GM21717 (cell line): ENCODE measurements around the gene AGAP5.
"Not testable (repeated sequence)": the region's sequence is repeated elsewhere in the genome, so short reads cannot be mapped to it uniquely, and the experiment has no call there.

Experiments used
- ATAC-seq: cut with Tn5 transposase; IDR thresholded peaks from one replicate; pipeline ENCODE4 v1.9.1; 2021; ENCODE audit warnings: mild to moderate bottlenecking, moderate library complexity; ENCODE audit not compliant: unreplicated experiment

AGAP5 gene

DNA sequence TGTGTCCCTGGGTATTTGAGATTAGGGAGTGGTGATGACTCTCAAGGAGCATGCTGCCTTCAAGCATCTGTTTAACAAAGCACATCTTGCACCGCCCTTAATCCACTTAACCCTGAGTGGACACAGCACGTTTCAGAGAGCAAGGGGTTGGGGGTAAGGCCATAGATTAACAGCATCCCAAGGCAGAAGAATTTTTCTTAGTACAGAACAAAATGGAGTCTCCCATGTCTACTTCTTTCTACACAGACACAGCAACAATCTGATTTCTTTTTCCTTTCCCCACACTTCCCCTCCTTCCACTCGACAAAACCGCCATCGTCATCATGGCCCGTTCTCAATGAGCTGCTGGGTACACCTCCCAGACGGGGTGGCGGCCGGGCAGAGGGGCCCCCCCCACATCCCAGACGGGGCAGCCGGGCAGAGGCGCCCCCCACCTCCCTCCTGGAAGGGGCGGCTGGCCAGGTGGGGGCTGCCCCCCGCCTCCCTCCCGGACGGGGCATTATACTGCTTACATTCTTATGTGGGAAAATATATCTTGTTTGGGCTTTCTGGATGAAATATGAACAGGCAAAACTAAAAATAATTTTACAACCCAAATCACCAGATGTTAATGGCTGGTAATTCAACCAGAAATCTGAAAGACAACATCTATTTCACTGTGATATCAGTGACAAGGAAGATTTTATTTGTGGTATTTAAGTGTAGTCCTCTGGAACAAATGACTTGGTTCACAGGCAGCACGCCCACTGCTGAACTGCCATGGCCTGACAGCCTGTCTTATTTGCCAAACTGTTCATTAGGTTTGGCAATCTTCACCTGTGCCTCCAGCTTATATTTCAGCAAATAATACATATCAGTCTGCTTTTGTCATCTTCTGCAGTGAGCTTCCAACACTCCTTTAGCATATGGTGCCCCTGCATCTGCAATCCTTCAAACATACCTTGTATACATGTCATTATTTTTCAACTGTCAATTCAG lies 17.6 kb upstream of the AGAP5 start:
- ATAC-seq = not testable (repeated sequence)

DNA sequence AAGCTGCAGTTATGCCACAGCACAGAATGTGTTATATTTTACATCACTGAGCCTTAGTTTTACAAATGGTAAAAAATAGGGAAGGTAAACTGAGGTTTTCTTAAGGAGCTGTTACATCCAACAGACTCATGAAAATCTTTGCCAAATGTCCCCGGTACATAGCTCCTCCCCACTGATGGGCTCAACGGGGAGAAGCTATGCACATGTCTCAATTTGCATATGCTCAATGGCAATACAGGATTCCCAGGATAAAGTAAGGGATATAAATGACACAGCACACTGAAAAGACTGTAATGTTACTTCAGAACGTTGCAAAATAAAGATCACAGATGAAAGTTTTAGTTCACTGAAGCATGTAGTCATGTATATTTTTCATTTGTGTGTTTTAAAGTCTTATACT lies 16.6 kb upstream of the AGAP5 start:
- not testable (repeated sequence) for ATAC-seq

DNA sequence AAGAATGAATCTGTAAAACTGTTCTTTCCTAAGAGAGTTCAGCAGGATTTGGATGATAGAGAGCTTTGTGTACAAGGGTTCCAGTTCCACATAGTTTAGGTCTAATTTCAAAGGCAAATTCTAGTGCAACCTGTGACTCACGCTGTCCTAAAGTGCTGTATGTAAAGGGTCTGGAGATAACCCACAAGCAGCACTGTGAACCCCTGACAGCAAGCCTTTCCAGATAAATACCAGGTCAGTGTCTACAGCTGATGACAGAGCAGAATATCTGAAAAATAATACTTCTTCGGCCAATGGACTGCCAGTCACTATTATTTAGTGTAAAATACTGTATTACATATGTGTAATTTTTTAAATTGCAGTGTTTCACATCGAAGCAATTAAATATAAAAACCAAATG lies 16.0 kb upstream of the AGAP5 start:
- ATAC-seq = not testable (repeated sequence)

DNA sequence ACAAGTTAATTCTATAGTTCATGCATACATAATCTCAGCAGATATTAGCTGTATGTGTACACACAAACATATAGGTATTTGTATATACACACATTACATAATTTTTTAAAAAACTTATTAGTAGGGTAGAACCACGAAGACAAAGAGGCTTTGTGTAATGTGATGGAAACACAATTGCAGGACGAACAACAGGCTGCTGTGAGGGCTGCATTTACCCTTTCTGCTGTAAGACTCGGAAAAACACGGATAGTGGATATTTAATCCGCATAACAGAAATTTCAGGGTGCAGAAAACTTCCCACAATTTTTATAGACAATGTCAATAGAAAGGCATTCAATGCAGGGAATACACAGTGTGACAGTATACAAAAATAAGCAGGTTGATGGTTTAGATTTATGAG lies 13.8 kb upstream of the AGAP5 start:
- ATAC-seq = not testable (repeated sequence)

DNA sequence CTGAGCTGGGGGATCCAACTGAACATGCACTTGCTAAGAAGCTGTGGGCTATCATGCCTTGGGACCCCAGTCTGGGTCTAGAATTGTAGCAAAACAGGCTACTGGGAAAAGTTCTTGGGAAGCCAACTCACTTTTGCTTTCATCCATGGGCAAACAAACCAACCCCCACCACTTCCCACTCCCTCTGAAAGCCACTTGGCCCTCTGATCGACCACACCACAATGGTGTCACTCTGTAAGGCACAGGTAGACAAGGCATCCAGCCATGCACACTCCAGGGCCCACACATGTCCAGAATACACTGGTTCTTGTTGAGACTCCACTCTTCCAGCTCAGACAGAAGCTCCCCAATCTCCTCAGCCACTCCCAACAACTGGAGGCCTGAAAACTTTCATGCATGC lies 10.2 kb upstream of the AGAP5 start:
- ATAC-seq = not testable (repeated sequence)

DNA sequence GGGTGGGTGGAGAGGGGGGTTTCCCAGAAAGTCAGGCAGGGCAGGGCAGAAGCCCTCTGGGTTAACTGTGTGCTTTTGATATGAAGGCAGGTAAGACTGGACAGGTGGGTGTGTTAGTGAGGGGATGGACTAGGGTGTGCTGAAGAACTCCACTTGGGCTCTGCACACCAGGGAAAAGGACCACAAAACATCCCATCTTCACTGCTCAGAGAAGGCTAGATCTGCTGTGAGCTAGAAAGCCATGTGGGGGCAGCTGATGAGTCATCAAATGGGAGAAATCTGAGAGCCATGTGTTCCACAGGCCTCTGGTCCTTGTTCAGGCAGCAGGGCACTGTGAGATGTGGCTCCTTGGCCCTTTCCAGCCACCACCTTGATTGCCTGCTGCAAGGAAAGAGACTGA lies 9.7 kb upstream of the AGAP5 start:
- not testable (repeated sequence) for ATAC-seq

DNA sequence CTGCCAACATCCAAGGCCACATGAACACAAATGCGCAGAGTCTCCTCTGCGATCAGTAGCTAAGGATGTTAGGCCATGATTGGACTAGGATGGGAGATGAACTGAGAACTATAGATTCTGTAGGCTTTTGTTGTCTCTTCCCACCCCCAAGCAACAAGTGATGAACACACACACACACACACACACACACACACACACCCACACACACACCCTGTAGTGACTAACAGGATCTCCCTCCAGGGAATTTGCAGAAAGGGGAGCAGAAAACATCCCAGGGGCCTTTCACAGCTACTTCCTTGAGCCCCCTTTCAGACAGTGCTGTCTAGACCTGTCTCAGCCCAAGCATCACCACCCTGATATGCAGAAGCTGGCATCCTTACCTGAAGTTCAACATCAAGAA lies 8.6 kb upstream of the AGAP5 start:
- ATAC-seq = not testable (repeated sequence)

DNA sequence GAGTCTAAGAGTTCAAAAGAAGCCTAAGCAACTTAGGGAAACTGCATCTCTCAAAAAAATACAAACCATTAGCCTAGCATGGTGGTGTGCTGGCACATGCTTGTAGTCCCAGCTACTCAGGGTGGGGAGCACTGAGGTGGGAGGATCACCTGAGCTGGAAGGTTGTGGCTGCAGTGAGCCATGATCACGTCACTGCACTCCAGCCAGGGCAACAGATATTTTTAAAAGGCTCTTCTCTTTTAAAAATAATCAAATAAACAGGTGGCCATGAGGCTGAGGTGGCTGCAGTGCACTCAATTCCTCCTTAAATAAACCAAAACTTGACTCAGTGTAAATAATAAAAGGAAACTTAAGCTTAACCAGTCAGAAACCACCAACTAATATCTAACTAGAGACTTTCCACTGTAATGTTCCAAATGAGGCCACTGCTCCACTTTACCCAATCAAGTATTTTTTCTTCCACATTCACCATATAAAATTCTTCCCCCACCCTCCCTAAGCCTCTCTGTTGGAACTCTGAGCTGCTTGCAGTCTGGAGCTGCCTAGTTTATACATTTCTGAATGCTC lies 7.7 kb upstream of the AGAP5 start:
- ATAC-seq = not testable (repeated sequence)

DNA sequence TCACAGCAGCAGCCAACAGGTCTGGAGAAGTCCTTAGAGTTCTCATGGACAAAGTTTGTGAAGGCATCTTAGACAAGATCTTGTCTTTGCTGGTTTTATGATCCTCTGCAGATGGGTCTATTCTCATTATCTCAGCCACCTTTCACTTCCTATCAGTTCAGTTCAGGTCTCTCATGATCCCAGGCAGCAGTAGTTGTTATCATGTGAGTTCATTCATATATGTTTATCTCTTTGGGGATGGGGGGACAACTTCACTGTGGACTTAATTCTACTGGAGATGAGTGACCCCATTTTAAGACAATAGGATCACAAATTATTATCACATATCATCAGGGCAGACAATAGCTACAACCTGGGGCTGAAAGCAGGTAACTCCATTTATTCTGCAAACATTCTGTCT lies 6.0 kb upstream of the AGAP5 start:
- ATAC-seq = not testable (repeated sequence)

DNA sequence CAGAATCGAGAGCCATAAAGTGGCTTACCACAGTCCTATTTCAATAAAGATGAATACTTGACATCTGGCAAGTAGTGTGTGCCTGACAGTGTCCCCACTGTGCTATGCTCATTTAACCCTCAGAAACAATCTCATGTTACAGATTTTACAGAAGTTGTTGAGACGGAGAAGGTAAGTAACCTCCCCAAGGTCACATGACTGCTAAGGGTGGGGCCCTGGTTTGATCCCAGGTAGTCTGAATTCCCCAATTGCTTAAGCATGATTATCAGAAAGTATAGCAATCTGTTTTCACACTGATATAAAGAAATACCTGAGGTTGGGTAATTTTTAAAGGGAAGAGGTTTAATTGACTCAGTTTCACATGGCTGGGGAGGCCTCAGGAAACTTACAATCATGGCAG lies 910 bp upstream of the AGAP5 start:
- not testable (repeated sequence) for ATAC-seq

DNA sequence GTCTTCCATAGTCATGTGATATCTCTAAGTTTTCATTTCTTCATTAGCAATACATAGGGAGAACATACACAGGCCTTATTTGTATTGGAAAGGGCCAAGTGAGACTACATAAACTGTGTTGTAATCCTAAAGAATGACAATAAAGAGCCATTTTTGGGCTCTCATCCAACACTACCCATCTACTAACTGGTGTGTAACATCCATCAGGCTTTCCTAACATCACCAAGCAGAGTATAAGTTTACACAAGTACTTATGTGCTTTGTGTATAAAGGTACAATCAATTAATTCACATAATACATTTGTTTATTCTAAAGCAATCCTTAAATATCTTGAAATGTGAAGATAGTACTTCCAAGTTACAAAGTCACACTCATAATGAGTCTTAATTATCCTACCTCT lies 2.6 kb downstream of the AGAP5 start:
- ATAC-seq = not testable (repeated sequence)

DNA sequence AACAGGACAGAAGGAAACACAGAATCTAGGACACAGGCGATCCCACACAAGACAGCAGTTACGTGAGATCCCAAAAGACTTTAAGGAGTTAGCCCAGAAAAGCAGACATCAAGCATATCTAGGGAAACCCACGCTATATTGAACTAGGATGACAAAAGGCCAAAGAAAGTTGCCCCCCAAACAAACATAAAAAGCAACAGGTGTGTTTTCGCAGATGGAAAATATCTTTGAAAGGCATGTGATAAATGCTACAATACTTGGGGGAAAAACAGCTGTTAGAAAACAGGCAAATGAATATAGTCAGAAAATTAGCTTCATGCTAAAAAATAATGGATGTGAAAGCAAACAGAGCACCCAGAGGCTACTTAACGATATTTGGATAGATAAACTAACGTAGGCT lies 7.2 kb downstream of the AGAP5 start:
- not testable (repeated sequence) for ATAC-seq

DNA sequence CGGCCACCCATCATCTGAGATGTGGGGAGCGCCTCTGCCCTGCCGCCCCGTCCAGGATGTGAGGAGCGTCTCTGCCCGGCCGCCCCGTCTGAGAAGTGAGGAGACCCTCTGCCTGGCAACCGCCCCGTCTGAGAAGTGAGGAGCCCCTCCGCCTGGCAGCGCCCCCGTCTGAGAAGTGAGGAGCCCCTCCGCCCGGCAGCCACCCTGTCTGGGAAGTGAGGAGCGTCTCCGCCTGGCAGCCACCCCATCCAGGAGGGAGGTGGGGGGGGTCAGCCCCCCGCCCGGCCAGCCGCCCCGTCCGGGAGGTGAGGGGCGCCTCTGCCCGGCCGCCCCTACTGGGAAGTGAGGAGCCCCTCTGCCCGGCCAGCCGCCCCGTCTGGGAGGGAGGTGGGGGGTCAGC lies 8.3 kb downstream of the AGAP5 start:
- ATAC-seq = not testable (repeated sequence)

DNA sequence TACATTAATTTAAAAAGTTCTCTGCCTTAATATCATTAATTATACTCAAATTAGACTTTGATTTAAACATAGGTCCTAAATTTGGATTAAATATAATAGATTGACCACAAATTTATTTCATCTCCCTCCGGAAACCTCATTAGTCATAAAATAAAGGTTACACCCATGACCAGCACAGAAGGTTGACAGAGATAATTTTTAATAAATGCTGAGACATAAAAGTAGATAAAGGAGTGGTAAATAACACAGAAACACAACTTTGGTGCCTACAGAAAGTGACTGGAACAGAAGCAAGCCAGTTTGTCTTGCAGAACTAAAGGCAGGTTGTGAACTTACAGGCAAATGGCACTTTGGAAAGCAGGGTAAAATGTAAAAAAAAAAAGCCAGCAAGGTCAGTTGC lies 10.3 kb downstream of the AGAP5 start:
- ATAC-seq = not testable (repeated sequence)

DNA sequence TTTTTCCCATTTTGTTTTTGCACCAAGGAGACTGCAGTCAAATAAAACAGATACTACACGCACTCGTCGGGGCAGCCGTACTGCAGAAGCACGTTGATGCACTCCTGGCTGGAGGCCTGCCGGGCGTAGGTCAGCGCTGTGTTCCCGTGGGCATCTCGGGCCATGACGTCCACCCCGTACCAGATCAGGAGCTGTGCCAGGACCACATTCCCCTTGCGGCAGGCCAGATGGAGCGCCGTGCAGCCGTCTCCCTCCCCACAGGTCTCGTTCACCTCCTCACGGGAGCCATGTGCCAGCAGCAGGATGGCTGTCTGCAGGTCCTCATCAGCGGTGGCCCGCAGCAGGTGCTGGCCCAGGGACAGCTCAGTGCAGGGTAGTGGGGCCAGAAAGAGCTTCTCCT lies 23.4 kb downstream of the AGAP5 start:
- not testable (repeated sequence) for ATAC-seq

DNA sequence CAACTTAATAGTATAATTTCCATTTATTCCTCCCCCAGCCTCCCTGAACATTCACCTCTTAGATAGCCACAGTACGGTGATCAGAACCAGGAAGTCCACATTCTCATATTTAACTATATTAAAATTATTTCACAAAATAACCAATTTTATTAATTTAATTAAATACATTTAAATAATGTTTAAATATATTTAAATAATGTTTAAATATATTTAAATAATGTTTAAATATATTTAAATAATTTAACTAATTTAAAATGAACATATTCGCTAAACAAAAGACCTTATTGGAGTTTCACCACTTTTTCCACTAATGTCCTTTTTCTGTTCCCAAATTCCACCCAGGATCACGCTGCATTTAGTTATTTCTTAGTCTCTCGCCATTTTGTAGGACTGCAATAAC lies 29.5 kb downstream of the AGAP5 start:
- not testable (repeated sequence) for ATAC-seq

DNA sequence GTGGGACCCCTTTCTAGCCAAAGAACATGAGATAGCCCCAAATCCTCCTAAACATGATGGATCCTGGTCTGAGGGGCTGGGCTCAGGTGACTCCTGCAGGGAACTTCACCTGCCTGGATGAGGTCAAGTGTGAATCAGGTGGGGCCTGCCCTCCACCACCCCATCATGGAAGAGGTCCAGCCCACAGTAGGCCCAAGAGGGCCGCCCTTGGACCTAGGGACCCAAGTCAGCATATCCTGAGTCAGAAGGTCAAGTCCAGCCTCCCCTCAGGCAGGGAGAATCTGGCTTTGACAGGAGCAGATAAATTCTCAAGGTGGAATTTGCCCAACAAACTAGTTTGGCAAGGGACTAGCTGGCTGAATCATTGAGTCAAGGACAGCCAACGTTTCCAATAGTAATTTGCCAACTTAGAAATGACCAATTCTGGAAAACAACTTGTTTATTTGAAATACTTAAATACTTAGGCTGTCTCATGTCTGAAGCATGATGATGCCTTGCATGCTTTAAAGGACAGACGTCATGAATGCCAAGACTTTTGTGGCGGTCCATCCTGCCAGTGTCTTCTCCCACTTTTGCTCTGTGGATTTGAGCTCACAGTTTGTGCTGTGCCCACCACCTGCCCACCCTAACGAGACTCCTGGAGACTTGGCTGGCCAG lies 31.6 kb downstream of the AGAP5 start:
- ATAC-seq = not testable (repeated sequence)

DNA sequence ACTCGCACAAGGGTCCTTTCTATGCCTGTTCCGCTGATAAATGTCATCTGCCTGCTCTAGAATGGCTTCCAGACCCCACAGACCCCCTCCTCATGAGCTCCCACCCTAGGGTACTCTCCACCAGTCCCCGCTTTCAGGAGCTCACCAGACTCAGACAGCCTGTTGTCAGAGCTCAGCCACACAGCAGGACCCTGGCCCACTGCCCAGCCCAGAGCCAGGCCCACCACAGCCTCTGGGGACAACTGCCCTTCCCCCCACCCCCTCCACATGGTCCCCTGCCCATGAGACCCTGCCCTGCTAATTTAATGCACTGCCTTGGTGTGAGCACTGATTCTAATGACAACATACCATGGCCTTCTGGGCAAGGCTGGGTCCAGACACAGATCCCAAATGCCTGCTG lies 32.3 kb downstream of the AGAP5 start:
- not testable (repeated sequence) for ATAC-seq

DNA sequence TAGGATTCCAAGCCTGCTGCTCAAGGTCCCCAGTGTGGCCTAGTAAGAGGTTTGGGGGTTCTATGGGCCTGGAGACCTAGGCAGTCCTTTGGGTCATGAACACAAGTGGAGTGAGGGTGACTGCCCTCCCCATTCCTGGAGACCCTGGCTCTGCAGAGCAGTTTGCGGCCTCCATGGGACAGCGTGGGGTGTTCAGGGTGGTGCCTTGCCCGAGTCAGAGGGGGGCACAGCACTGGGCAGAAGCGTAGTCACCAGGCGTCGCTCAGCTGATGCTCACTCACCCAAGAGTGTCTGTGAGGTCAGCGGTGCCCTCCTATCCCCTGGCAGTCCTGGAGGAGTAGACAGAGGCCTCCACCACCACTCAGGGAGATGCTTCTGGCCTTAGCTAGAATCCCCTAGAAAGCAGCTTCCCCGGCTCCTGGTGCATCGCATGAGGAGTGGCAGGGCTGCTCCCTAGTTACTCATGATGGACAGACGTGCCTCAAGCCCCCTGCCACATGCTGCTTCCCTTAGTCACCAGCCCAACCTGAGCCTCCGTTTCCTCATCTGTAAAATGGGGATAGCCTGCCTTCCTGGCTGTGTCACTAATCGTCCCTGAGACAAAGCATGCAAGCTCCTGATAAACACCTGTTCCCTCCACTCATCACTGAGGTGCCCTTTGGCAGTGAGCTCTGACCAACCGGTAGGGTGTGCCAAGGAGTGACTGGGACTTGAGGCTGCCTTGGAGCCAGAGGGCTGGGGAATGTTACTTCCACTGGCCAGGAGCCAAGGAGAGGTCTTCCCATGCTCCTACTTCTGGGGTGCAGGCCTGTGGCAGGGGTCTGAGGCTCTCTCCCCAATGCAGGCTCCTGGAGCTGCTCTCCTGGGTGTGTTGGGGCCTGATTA lies 33.5 kb downstream of the AGAP5 start:
- not testable (repeated sequence) for ATAC-seq

DNA sequence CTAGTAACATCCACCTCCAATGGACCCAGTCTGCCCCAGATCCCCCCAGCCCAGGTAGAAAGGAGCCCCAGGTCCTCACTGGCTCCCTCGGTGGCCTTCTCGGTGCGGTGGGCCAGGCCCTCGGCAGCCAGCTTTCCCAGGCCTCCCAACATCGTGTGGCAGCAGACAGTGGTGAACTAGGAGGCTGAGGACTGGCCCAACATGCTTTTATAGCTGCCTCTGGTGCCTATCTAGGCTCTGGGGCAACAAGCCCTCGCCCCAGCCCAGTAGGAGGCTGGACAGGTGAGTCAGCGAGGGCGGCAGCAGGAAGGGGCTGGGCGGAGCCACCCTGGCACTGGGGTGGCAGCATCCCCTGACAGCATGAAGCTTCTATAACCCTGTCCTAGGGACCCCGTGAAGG lies 34.3 kb downstream of the AGAP5 start:
- ATAC-seq = not testable (repeated sequence)

DNA sequence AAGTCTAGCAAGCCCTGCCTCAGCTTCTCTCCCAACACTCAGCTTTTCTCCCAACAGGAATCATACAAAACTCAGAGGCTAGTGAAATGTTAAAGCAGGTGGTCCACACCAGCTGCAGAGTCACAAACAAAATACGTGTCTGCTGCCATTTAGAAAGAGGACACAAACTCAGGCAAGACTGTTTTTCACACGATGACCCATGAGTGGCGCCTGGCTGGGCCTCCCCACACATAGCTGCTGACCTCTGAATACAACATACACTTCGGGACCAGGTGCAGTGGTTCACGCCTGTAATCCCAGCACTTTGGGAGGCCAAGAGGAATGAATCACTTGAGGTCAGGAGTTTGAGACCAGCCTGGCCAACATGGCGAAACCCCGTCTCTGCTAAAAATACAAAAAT lies 35.2 kb downstream of the AGAP5 start:
- not testable (repeated sequence) for ATAC-seq
